CD4-positive, alpha-beta T cell treated with Interleukin-15 for 1 hour (primary cell): Measurements from ENCODE around the gene GPR61.

ENCODE experiments used
- DNase-seq: peaks from one replicate; pipeline ENCODE4 v3.0.0-alpha.2; 2020

GPR61 gene

GRCh38 chr1:109509176-109510134 is 30.2 kb upstream of the GPR61 start, which contains the start of gene AMIGO1:
Gene AMIGO1, minus strand, starts transcription at chr1:109509727. Its CDS starts 815 bp downstream, at chr1:109508912.
- DNase-seq: peak; percentile 43

GRCh38 chr1:109513110-109513710 is 26.5 kb upstream of the GPR61 start:
- no peak for DNase-seq

DNA sequence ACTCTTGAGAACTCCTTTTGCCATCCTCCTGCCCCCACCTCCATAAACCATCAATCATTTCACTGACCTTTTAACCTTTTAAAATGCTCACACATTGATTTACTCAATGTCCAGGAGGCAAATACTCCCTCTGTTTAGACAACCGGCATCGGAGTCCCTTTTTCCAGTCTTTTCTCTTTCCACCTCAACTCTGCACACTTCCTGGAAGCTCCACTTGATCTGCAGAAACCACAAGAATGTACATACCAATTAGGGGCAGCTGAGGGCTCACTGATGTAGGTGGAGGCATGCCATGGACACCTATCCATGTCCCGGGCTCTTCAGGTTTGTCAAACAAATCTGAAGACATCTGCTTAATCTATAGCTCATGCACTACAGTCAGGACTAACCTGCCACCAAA is 24.8 kb upstream of the GPR61 start:
- DNase-seq: no peak

- no peak for DNase-seq
Measured at GRCh38 chr1:109516872-109517271, 22.8 kb upstream of the GPR61 start.

- DNase-seq: no peak
Measured at GRCh38 chr1:109517337-109517736, 22.3 kb upstream of the GPR61 start.

DNA sequence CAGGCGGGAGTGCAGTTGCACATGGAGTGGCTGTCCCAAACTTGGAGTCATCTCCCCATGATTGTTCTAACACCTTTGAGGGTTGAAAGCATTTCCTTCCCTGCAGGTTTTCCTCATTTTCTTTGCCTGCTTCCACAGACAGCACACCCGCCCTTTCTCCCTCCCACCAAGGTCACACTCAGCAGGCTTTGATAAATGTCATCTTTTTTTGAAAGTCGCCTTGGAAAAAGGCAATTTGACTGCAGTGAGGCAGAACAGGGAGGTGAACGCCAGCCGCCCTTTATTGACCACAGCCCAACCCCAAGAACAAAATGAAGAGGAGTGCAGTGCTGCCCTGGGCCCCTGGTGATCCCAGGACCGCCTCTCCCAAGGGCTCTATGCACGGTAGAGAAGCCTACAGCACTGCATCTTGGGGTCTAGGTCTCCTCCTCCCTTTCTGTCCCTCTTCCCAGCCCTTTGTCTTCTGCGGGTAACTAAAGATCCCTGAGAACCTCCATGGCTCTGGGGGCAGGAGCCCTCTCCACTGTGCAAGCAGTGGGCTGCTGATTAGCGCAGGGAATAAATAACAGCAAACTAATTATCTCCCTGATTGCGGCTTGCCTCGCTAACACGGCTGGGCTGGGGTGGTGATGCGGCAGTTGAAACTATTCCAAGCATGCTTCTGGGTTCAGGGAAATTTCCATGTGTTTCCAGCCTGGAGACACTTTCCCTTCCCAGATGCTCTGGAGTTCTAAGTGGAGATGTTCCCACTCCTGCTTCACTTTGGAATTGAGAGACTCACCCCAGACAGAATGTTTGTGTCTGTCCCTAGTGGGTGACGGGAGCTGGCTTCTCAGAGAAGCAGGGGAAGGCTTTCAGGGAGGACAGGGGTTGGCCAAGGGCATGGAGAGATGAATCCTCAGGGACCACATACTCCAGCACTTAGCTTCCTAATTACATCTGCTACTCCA is 18.4 kb upstream of the GPR61 start:
- no peak for DNase-seq

DNA sequence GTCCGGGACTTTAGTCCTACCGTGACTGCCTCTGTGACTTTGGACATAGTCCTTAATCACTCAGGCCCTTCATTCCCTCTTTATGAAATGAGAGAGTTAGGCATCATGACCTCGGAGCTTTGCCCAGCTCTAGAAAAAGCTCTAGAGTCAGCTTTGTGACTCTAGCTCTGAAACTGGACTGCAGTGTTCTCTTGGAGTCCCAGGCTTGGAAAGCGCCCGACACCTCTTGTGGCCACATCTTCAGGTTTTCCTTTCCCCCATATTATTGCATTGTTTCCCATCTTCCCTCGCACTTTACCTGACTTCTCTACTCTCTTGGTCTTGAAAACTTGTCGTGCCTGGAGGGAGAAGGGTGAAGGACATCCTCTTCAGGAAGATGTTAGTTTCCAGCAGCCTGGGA is 17.6 kb upstream of the GPR61 start:
- no peak for DNase-seq

DNA sequence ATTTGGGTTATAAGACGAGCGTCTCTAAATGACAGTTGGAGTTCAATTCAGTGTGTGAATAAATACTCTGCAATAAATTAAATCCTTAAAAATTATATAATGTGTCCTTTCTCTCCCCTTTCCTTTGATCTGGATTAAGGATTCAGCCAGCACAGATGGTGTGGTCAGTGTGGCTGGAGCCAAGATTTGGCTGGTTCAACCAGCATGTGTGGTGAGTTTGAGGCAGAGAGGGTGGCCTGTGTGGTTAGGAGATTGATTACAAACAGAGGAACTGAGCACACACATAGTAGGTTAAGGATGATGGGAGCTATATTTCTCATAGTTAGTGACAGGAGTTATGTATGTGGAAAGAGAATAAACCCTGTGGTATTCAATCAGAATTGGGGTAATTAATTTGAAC is 16.0 kb upstream of the GPR61 start:
- DNase-seq: no peak

DNA sequence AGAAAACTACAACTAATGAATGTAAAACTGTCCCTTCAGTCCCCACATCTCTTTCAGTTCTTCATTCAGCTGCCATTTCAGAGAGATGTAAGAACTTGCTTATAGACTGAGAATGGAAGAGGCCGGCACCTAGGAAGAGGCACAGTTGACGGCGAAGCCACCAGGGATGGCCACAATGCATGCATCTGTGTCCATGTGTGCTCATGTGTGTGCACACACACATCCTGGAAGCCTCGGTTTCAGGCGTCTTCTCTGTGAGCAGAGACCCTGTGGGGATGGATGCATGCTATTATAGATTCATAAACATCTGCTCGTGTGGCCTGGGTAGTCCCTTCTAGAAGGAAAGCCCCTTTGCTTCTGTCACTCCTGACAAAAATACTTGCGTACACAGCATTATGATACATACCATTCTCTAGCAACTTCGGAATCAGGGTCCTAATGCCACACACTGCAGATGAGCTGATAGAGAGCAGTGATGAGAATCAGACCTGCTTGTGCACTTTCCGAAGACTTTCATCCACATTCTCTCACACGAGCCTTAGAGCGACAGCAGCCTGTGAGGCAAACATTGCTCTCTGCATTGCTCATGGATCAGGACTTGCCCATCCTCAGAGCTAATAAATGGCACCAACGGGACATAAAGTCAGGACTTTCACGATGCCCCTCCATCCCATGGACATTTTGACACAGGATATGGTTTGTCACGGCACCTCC is 12.4 kb upstream of the GPR61 start:
- DNase-seq: no peak

- DNase-seq: no peak
Measured at GRCh38 chr1:109527846-109528695, 11.6 kb upstream of the GPR61 start.

GRCh38 chr1:109528712-109529111 is 11.0 kb upstream of the GPR61 start:
- no peak for DNase-seq

DNA sequence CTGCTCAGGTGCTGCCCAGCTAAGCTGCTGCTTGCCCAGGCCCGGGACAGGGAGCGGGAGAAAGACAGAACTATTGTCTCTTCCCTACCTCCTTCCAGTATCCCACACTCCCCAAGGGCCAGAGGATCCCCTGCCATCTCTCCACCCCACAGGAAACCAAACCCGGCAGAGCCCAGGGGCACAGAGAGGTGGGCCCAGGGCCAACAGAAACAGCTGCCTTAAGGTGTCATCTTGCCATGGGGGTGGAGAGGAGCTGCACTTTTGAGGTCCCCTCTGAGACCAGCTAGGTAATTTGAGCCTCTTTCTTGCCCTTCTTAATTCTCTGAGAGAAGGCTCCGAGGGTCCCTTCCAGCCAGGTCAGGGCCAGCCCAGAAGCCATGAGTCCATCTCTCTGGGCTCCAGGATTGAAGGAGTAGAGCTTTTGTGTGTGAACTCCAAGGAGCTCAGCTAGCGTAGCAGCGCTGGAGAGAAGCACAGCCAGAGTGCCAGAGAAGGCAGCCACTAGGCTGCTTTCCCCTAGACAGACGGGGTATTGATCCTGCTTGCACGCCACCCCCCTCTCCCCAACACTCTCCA is 9.7 kb upstream of the GPR61 start:
- no peak for DNase-seq

DNA sequence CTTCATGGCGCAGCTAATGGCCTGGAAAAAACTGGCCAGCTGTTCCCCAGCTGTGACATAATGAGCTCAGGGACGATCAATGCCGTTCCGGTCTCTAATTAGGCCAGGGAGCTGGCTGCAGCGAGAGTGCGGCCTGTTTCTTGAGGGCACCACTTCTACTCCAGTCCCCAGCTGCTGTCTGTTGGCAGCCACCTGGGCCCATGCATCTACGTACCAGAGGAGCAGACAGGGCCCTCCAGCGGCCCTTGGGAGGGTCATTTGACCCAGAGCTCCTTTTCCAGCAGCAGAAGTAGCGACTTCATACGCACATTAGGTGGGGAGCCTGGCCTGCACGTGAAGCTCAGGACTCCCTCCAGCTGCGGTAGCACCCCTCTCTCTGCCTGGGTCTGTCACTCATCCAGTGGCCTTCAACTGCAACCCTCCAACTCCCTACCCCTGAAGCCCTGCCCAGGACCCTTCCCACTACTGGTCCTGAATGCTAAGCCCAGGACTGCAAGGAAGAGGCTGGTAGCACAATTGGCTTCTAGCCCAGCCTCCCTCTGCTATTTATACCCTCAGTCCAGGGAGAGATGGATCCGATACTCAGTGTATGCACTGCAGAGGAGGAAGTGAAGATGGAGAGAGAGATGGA is 9.1 kb upstream of the GPR61 start:
- DNase-seq: no peak

GRCh38 chr1:109531380-109531779 is 8.3 kb upstream of the GPR61 start:
- no peak for DNase-seq

GRCh38 chr1:109531826-109532364 is 7.8 kb upstream of the GPR61 start:
- no peak for DNase-seq

- DNase-seq: peak; percentile 84
Measured at GRCh38 chr1:109532365-109533136, 7.1 kb upstream of the GPR61 start.

- no peak for DNase-seq
Measured at GRCh38 chr1:109534307-109534858, 5.3 kb upstream of the GPR61 start.

- no peak for DNase-seq
Measured at GRCh38 chr1:109535481-109535880, 4.2 kb upstream of the GPR61 start.

- DNase-seq: no peak
Measured at GRCh38 chr1:109535971-109536491, 3.6 kb upstream of the GPR61 start.
